Keratinocyte (primary cell): Measurements from ENCODE around the gene SLC25A25.
A peak's percentile ranks its signal among the peaks of the same experiment; 100 is the strongest.

Source experiments
- EZH2 ChIP-seq: IDR thresholded peaks from one replicate; pipeline ENCODE4 v1.6.1; 2012; ENCODE audit warnings: inconsistent platforms, mild to moderate bottlenecking, low read length, moderate library complexity
- TF ChIP-seq, protein P1 (sequence below), 3 experiments: IDR thresholded peaks in 1 of 3; conservative IDR thresholded peaks in 1 of 3; optimal IDR thresholded peaks in 1 of 3; 2 replicates in 2 of 3; 3 replicates in 1 of 3; pipeline versions ENCODE3 to v1.5.1; 2011; ENCODE audit warnings: low read length in 3 of 3, mild to moderate bottlenecking in 3 of 3, moderate library complexity in 2 of 3, control low read depth in 1 of 3, inconsistent platforms in 1 of 3; ENCODE audit not compliant: insufficient read depth in 2 of 3; ENCODE audit errors: extremely low read depth in 1 of 3

DNA sequence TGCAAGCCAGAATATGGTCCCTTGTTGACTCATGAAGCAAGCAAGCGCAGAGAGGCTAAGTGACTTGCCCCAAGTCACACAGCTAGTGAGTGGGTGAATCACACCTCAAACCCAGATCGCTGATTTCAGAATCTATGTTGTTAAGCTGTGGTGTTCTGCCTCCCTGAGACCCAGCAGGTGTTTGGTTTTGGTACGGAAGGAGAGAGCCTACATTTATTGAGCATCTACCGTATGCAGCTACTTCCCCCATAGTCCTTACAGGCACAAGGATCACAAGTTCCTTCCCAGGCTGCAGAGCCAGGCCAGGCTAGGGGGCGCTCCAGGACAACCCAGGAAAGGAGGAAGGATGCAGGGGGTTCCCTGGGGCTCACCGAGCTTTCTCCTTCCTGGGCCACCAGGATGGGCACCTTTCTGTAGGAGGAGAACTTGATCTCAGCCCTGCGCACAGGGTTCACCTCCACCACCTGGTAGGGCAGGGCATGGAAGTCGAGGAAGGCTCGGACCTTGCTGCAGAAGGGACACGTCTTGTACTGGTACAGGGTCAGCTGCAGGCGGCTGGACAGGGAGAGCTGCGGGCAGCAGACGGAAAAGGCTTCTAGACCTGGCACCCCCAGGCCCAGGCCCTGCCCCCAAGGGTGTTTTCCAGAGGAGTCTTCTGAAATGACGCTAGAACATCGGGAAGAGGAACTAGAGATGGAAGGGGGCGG is 57.0 kb downstream of the SLC25A25 start:
- TF ChIP-seq, protein P1, sequence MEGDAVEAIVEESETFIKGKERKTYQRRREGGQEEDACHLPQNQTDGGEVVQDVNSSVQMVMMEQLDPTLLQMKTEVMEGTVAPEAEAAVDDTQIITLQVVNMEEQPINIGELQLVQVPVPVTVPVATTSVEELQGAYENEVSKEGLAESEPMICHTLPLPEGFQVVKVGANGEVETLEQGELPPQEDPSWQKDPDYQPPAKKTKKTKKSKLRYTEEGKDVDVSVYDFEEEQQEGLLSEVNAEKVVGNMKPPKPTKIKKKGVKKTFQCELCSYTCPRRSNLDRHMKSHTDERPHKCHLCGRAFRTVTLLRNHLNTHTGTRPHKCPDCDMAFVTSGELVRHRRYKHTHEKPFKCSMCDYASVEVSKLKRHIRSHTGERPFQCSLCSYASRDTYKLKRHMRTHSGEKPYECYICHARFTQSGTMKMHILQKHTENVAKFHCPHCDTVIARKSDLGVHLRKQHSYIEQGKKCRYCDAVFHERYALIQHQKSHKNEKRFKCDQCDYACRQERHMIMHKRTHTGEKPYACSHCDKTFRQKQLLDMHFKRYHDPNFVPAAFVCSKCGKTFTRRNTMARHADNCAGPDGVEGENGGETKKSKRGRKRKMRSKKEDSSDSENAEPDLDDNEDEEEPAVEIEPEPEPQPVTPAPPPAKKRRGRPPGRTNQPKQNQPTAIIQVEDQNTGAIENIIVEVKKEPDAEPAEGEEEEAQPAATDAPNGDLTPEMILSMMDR (optimal IDR thresholded peaks at IDR 0.05 in 1 of 3, IDR thresholded peaks at IDR 0.05 in 1 of 3, conservative IDR thresholded peaks at IDR 0.05 in 1 of 3; ENCODE audit: extremely low read depth in 1 of 3, insufficient read depth in 2 of 3, low read length in 3 of 3), result peak; percentile 85 to 88 (median 88)
- no peak for TF ChIP-seq EZH2
